KOPT-K1 (cell line): ENCODE data around the gene JARID2.
"Not testable (repeated sequence)": the region's sequence is repeated elsewhere in the genome, so short reads cannot be mapped to it uniquely, and the experiment has no call there.

Source experiments
- H3K27ac ChIP-seq: fragments of 200-600 bp; sonication (generic); 2 replicates; pipeline ENCODE4 v1.5.1; 2016; ENCODE audit warnings: antibody characterized with exemption, mild to moderate bottlenecking, low read depth, low read length; ENCODE audit not compliant: poor library complexity, severe bottlenecking
- H3K36me3 ChIP-seq: fragments of 200-600 bp; sonication (generic); 2 replicates; pipeline ENCODE4 v1.5.1; 2017; ENCODE audit warnings: antibody characterized with exemption, mild to moderate bottlenecking, low read length, moderate library complexity; ENCODE audit not compliant: insufficient read depth
- H3K9me3 ChIP-seq: fragments of 200-600 bp; sonication (generic); 2 replicates; pipeline ENCODE4 v1.5.1; 2017; ENCODE audit warnings: antibody characterized with exemption, low read length, mild to moderate bottlenecking; ENCODE audit not compliant: insufficient read depth, poor library complexity, severe bottlenecking

Gene JARID2

GRCh38 chr6:15287670-15288375, 42.0 kb downstream of the JARID2 start:
- Histone ChIP-seq H3K27ac (no peak overlapping the region), H3K9me3 (no peaks in the 10 kb centered on the region), H3K36me3 (peaks cover 21% of the 10 kb centered on the region)

GRCh38 chr6:15288856-15289255, 43.0 kb downstream of the JARID2 start:
- H3K27ac ChIP-seq = no peak overlapping the region
- H3K36me3 ChIP-seq = peaks cover 21% of the 10 kb centered on the region
- no peaks in the 10 kb centered on the region for H3K9me3 ChIP-seq

GRCh38 chr6:15289456-15289855, 43.6 kb downstream of the JARID2 start:
- H3K27ac ChIP-seq, H3K9me3 ChIP-seq: not testable (repeated sequence)
- H3K36me3 ChIP-seq = peaks cover 21% of the 10 kb centered on the region

GRCh38 chr6:15290067-15290680, 44.3 kb downstream of the JARID2 start:
- Histone ChIP-seq H3K36me3 (peaks cover 21% of the 10 kb centered on the region), H3K27ac (no peak overlapping the region)

GRCh38 chr6:15290962-15291704, 45.3 kb downstream of the JARID2 start:
- Histone ChIP-seq H3K9me3 (no peaks in the 10 kb centered on the region), H3K36me3 (peaks cover 21% of the 10 kb centered on the region), H3K27ac (no peak overlapping the region)

More at GRCh38 chr6:15290067-15290680, 44.3 kb downstream of the JARID2 start:
- H3K9me3 ChIP-seq = no peaks in the 10 kb centered on the region

- H3K27ac ChIP-seq = no peak overlapping the region
- no peaks in the 10 kb centered on the region for H3K9me3 ChIP-seq
- peaks cover 17% of the 10 kb centered on the region for H3K36me3 ChIP-seq
Measured at GRCh38 chr6:15292721-15293302, 46.9 kb downstream of the JARID2 start.

- no peak overlapping the region for H3K27ac ChIP-seq
Measured at GRCh38 chr6:15293674-15294073, 47.8 kb downstream of the JARID2 start.

GRCh38 chr6:15294504-15294903, 48.6 kb downstream of the JARID2 start:
- H3K36me3 ChIP-seq = peaks cover 4% of the 10 kb centered on the region
- peak overlapping the region; percentile 1 for H3K27ac ChIP-seq
- H3K9me3 ChIP-seq = no peaks in the 10 kb centered on the region

More at GRCh38 chr6:15293674-15294073, 47.8 kb downstream of the JARID2 start:
- peaks cover 10% of the 10 kb centered on the region for H3K36me3 ChIP-seq
- no peaks in the 10 kb centered on the region for H3K9me3 ChIP-seq

- Histone ChIP-seq H3K27ac (peak overlapping the region; percentile 95), H3K9me3 (no peaks in the 10 kb centered on the region), H3K36me3 (no peaks in the 10 kb centered on the region; the same call in 1 of the 2 replicates)
Measured at GRCh38 chr6:15296249-15296648, 50.4 kb downstream of the JARID2 start.

GRCh38 chr6:15296735-15297134, 50.9 kb downstream of the JARID2 start:
- Histone ChIP-seq H3K36me3 (no peaks in the 10 kb centered on the region; the same call in 1 of the 2 replicates), H3K27ac (peak overlapping the region; percentile 95), H3K9me3 (no peaks in the 10 kb centered on the region)

GRCh38 chr6:15297167-15297566, 51.3 kb downstream of the JARID2 start:
- H3K9me3 ChIP-seq, H3K36me3 ChIP-seq: not testable (repeated sequence)
- H3K27ac ChIP-seq = peak overlapping the region; percentile 95

- Histone ChIP-seq H3K27ac (peak overlapping the region; percentile 95), H3K36me3 (no peaks in the 10 kb centered on the region), H3K9me3 (no peaks in the 10 kb centered on the region)
Measured at GRCh38 chr6:15297895-15298590, 52.2 kb downstream of the JARID2 start.

- H3K9me3 ChIP-seq = no peaks in the 10 kb centered on the region
- no peaks in the 10 kb centered on the region for H3K36me3 ChIP-seq
- H3K27ac ChIP-seq = peak overlapping the region; percentile 95
Measured at GRCh38 chr6:15299430-15300131, 53.7 kb downstream of the JARID2 start.
